ENCODE measurements around the gene DLGAP1. TPM values are rescaled to one million over a fixed set of nuclear protein-coding genes. Genes with fewer than 3 reads are reported as not detected.

The DLGAP1 gene
- total RNA-seq, 4 donors from 2014 or later, result 0.22 to 1.5 (median 0.56) TPM

DNA sequence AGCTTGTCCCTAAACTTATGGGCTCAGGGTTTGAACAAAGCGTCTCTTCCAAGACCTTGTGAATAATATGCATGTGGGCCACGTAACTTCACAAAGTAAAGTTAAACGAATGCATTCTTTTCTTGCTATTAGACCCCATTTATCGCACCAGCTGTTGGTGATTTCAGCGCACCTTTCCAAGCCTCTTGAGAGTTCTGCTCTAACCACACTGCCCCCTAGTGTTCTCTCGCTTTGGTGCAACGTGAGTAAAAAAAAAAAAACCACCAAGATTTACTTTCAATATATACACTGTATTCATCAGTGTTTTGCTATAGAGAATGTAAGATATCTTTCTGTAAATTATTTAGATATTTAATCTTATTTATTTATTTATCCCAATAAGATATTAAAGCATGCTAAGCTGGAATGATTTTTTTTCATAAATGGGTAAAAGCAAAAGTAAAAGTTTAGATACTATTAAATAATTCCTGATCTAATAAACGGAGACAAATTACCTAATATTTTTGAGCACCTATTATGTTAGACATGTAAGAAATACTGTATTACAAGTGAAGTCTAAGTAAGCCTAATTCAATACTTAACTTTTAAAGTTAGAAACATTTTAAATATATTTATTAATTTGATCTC lies 459.5 kb downstream of the DLGAP1 start:
- H3K27me3 ChIP-seq, result no peaks in the 10 kb centered on the region
- no peak overlapping the region for H3K4me3 ChIP-seq
- H3K27ac ChIP-seq, result no peak overlapping the region
- TF ChIP-seq, protein P1, sequence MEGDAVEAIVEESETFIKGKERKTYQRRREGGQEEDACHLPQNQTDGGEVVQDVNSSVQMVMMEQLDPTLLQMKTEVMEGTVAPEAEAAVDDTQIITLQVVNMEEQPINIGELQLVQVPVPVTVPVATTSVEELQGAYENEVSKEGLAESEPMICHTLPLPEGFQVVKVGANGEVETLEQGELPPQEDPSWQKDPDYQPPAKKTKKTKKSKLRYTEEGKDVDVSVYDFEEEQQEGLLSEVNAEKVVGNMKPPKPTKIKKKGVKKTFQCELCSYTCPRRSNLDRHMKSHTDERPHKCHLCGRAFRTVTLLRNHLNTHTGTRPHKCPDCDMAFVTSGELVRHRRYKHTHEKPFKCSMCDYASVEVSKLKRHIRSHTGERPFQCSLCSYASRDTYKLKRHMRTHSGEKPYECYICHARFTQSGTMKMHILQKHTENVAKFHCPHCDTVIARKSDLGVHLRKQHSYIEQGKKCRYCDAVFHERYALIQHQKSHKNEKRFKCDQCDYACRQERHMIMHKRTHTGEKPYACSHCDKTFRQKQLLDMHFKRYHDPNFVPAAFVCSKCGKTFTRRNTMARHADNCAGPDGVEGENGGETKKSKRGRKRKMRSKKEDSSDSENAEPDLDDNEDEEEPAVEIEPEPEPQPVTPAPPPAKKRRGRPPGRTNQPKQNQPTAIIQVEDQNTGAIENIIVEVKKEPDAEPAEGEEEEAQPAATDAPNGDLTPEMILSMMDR (IDR thresholded peaks at IDR 0.05), result peak; percentile 42 to 78 (median 61)
- TF ChIP-seq EP300 (IDR thresholded peaks at IDR 0.05), result no peak
- no peaks in the 10 kb centered on the region for H3K9me3 ChIP-seq
- 5 to 6% methylated on average over 7 of the region's 8 CpGs for WGBS, 2 donors (ENCODE audit: low coverage in 1 of 2)
- no peaks in the 10 kb centered on the region for H3K36me3 ChIP-seq
- no peak for ATAC-seq
- H3K4me1 ChIP-seq, result no peaks in the 10 kb centered on the region

DNA sequence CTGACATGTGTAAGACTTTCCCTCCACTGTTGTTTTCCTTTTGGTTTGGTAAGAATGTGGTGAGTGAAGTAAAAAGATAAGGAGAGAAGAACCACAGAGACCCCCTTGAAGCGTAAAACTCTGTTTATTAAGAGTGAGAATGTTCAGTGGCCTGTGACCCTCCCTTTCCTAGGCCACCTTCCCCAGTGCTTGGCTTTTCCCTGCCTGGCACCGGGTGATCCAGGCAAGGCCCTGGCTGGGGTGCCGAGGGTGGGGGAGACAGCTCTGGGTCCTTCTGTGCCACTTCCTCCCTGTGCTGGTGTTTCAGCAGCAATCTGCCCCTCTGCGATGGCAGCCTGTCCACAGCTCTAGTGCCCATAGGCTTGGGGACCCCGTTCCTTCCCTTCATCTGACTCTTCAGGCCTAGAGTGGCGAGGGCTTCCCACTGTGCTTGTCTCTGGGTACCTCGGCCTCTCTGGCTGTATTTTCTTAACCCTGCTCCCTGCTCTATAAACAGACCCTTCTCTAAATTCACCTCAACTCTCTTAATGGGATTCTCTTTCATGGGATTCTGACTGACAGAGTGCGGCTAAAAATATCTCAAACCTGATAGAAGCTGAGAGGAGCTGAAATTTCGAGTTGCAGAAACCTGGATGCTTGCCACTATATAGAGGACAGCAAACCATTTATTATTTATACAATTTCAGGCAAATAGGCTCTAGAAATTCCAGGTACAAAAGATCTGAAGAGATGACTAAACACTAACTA lies 461.0 kb downstream of the DLGAP1 start:
- H3K4me3 ChIP-seq, result no peak overlapping the region
- ATAC-seq, result no peak
- no peak for TF ChIP-seq POLR2AphosphoS5 (IDR thresholded peaks at IDR 0.05)
- no peak for TF ChIP-seq POLR2A (IDR thresholded peaks at IDR 0.05)
- no peak for TF ChIP-seq EP300 (IDR thresholded peaks at IDR 0.05)
- TF ChIP-seq, protein P1 (IDR thresholded peaks at IDR 0.05), result no peak
- H3K27me3 ChIP-seq, result no peaks in the 10 kb centered on the region
- H3K4me1 ChIP-seq, result no peaks in the 10 kb centered on the region
- H3K36me3 ChIP-seq, result no peaks in the 10 kb centered on the region
- no peak overlapping the region for H3K27ac ChIP-seq
- WGBS, 2 donors (ENCODE audit: low coverage in 1 of 2), result 54% methylated on average over 3 to 5 of the region's 9 CpGs
- H3K9me3 ChIP-seq, result no peaks in the 10 kb centered on the region

DNA sequence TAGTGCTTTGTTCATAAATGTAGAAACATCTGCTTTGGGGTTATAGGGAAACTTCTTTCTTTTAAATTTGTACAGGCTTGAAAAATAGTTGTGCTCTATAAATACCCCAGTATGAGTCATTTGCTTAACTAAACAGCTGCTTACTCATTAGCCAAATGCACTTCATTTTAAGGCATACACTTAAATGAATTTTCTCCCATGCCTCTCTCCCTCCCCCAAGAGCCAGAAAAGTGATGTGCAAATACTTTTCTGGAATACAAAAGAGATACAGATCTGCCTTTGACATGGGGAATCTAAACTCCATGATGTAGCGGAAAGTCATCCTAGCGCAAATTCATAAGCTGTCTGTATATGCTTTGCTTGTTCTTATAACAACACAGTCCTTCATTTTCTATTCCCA lies 469.4 kb downstream of the DLGAP1 start:
- 91 to 100% methylated on average over 2 of the region's 2 CpGs for WGBS, 2 donors (ENCODE audit: low coverage in 1 of 2)
- TF ChIP-seq POLR2A (IDR thresholded peaks at IDR 0.05) (no peak), POLR2AphosphoS5 (IDR thresholded peaks at IDR 0.05) (no peak), EP300 (IDR thresholded peaks at IDR 0.05) (no peak)
- TF ChIP-seq, protein P1 (IDR thresholded peaks at IDR 0.05), result no peak
- no peak for ATAC-seq

DNA sequence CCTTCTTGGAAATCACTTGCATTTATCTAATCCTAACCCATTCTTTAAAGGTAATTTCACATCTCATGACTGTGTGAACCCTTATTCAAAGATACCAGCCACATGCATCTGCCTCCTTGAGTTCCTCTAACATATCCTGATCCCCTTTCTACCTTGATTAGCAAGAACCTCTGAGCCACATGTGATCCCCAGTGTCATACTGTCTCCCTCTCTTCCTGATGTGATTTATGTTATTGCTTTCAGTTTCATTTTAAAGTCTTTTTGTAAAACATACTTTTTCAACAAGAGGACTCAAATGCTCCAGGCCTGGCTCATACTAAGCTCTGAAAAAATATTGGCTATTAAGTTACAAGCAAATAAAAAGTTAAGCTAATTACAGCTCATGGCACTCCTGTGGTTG lies 470.1 kb downstream of the DLGAP1 start:
- Histone ChIP-seq H3K9me3 (peaks cover 0 to 5% (median 0%) of the 10 kb centered on the region in 3 donors), H3K4me3 (no peak overlapping the region), H3K4me1 (no peaks in the 10 kb centered on the region), H3K27me3 (no peaks in the 10 kb centered on the region), H3K36me3 (no peaks in the 10 kb centered on the region), H3K27ac (no peak overlapping the region)
- no peak for ATAC-seq
- TF ChIP-seq, protein P1 (IDR thresholded peaks at IDR 0.05), result no peak
- TF ChIP-seq EP300 (IDR thresholded peaks at IDR 0.05), result no peak
- TF ChIP-seq POLR2A (IDR thresholded peaks at IDR 0.05), result no peak
- TF ChIP-seq POLR2AphosphoS5 (IDR thresholded peaks at IDR 0.05), result no peak

More for the DNA sequence above, 469.4 kb downstream of the DLGAP1 start:
- Histone ChIP-seq H3K4me1 (no peaks in the 10 kb centered on the region), H3K9me3 (no peaks in the 10 kb centered on the region), H3K27ac (no peak overlapping the region), H3K36me3 (no peaks in the 10 kb centered on the region), H3K4me3 (no peak overlapping the region), H3K27me3 (no peaks in the 10 kb centered on the region)

All from gastroesophageal sphincter (tissue), 4 donors.